Astrocyte (in vitro differentiated cells and primary cell): Measurements from ENCODE around the gene NPIPA2.
"Not testable (repeated sequence)": the region's sequence is repeated elsewhere in the genome, so short reads cannot be mapped to it uniquely, and the experiment has no call there.

Source experiments
- EZH2 ChIP-seq: IDR thresholded peaks from 2 replicates; pipeline ENCODE4 v1.6.1; 2012; ENCODE audit warnings: mild to moderate bottlenecking, low read length, inconsistent platforms; ENCODE audit not compliant: insufficient read depth
- TF ChIP-seq, protein P1 (sequence below): IDR thresholded peaks from 2 replicates; pipeline ENCODE4 v1.5.1; 2011; ENCODE audit warnings: low read depth, mild to moderate bottlenecking, inconsistent platforms, low read length, moderate library complexity; ENCODE audit not compliant: insufficient read depth

DNA sequence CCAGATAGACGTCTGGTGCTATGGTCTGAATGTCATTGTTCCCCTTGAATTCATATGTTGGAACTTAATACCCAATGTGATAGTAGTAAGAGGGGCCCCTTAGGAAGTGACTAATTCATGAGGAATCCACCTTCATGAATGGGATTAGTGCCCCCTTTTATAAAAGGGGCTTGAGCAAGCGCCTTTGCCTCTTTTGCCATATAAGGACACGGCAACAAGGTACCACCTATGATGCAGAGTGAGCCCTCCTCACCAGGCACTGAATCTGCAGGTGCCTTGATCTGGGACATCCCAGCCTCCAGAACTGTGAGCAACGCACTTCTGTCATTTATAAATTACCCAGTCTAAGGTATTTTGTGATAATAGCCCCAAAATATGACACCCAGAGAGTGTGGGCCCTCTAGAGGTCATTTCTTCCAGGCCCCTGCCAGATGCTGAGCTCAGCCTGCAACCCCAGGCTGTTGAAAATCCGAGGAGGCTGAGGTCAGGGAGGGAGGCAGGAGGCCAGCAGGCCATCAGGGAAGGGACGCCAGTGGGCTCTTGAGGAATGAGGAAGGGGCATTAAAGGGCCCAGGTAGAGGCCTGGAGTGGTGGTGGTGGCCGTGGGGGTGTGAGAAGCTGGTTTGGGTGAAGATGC, 48.1 kb downstream of the NPIPA2 start:
- TF ChIP-seq, protein P1, sequence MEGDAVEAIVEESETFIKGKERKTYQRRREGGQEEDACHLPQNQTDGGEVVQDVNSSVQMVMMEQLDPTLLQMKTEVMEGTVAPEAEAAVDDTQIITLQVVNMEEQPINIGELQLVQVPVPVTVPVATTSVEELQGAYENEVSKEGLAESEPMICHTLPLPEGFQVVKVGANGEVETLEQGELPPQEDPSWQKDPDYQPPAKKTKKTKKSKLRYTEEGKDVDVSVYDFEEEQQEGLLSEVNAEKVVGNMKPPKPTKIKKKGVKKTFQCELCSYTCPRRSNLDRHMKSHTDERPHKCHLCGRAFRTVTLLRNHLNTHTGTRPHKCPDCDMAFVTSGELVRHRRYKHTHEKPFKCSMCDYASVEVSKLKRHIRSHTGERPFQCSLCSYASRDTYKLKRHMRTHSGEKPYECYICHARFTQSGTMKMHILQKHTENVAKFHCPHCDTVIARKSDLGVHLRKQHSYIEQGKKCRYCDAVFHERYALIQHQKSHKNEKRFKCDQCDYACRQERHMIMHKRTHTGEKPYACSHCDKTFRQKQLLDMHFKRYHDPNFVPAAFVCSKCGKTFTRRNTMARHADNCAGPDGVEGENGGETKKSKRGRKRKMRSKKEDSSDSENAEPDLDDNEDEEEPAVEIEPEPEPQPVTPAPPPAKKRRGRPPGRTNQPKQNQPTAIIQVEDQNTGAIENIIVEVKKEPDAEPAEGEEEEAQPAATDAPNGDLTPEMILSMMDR = not testable (repeated sequence)
- TF ChIP-seq EZH2 = not testable (repeated sequence)
